WTC11 (cell line): Measurements from ENCODE around the gene FALEC. TPM values are rescaled to one million over a fixed set of nuclear protein-coding genes. Genes with fewer than 3 reads are reported as not detected.

Source experiments
- microRNA-seq: library from miRNA; unstranded; fragments of <30 nt; microRNA quantifications from one replicate; pipeline ENCODE4 v1.2.0, GENCODE V29; 2022; ENCODE audit warnings: borderline number of aligned reads
- total RNA-seq: library from RNA; stranded (reverse); gene quantifications from 3 replicates; pipeline ENCODE4 v1.2.3, GENCODE V29; 2021

FALEC gene
- total RNA-seq, 1 experiment from 2014 or later: 1.2 TPM

Small RNAs within 50 kb of the gene (microRNA-seq; reads per million reads assigned to microRNA genes)
- gene MIR4257: not detected
- gene MIR6878: not detected

Other genes starting within 250 kb of the FALEC start
- 110 to 120 TPM (median 113 TPM) in 3 replicates for gene APH1A, start 246.7 kb upstream of the FALEC start, total RNA-seq
- 10.3 to 19.0 TPM (median 18.0 TPM) in 3 replicates for gene C1orf54, start 243.0 kb upstream of the FALEC start, total RNA-seq
- 7.8 to 10.5 TPM (median 8.1 TPM) in 3 replicates for gene CIART, start 233.2 kb upstream of the FALEC start, total RNA-seq
- gene MRPS21, start 221.9 kb upstream of the FALEC start, total RNA-seq: 100 to 105 TPM (median 100 TPM) in 3 replicates
- gene PRPF3, start 194.2 kb upstream of the FALEC start, total RNA-seq: 56.7 to 67.8 TPM (median 60.3 TPM) in 3 replicates
- 25.4 to 26.4 TPM (median 26.1 TPM) in 3 replicates for gene RPRD2, start 151.6 kb upstream of the FALEC start, total RNA-seq
- 42.9 to 51.1 TPM (median 49.7 TPM) in 3 replicates for gene TARS2, start 28.3 kb upstream of the FALEC start, total RNA-seq
- gene ECM1, start 7.6 kb upstream of the FALEC start, total RNA-seq: 0.69 to 1.6 TPM (median 0.76 TPM) in 3 replicates
- gene ADAMTSL4, start 33.7 kb downstream of the FALEC start, total RNA-seq: 6.6 to 14.7 TPM (median 14.1 TPM) in 3 replicates
- 191 to 212 TPM (median 204 TPM) in 3 replicates for gene MCL1, start 63.9 kb downstream of the FALEC start, total RNA-seq
- gene ENSA, start 113.9 kb downstream of the FALEC start, total RNA-seq: 219 to 254 TPM (median 224 TPM) in 3 replicates
- 39.5 to 46.1 TPM (median 43.3 TPM) in 3 replicates for gene GOLPH3L, start 181.4 kb downstream of the FALEC start, total RNA-seq
- not detected in 3 replicates for gene HORMAD1, start 205.1 kb downstream of the FALEC start, total RNA-seq